Right atrium auricular region (tissue), 2 donors: Measurements from ENCODE around the gene PIK3CB. TPM values are rescaled to one million over a fixed set of nuclear protein-coding genes. Genes with fewer than 3 reads are reported as not detected.
"Not testable (repeated sequence)": the region's sequence is repeated elsewhere in the genome, so short reads cannot be mapped to it uniquely, and the experiment has no call there.

ENCODE experiments used
- DNase-seq: peaks from one replicate; pipeline ENCODE4 v3.0.0-alpha.2; 2019; ENCODE audit warnings: low spot score
- H3K27ac ChIP-seq, 2 donors: fragments of 200-600 bp; sonication (generic); 1 replicate in 1 of 2; 2 replicates in 1 of 2; pipeline ENCODE4 v1.5.1; 2016 to 2019
- H3K27me3 ChIP-seq, 2 donors: fragments of 200-600 bp; sonication (generic); one replicate each; pipeline versions ENCODE4 v1.5.1 to v1.6.0; 2017 to 2019
- H3K36me3 ChIP-seq: fragments of 200-600 bp; sonication (generic); one replicate; pipeline ENCODE4 v1.5.1; 2016
- H3K4me1 ChIP-seq, 2 donors: fragments of 200-600 bp; sonication (generic); one replicate each; pipeline versions ENCODE4 v1.5.1 to v1.6.0; 2017 to 2019
- H3K4me3 ChIP-seq, 2 donors: fragments of 200-600 bp; sonication (generic); 1 replicate in 1 of 2; 2 replicates in 1 of 2; pipeline ENCODE4 v1.5.1; 2017 to 2019; ENCODE audit warnings: mild to moderate bottlenecking in 1 of 2, moderate library complexity in 1 of 2
- H3K9me3 ChIP-seq, 2 donors: fragments of 200-600 bp; sonication (generic); one replicate each; pipeline ENCODE4 v1.5.1; 2019
- CTCF ChIP-seq, 2 donors: fragments of 200-600 bp; sonication (generic); IDR thresholded peaks; one replicate each; pipeline ENCODE4 v1.5.1; 2019; ENCODE audit warnings: antibody characterized with exemption in 2 of 2
- total RNA-seq, 2 donors: library from RNA; depleted of rRNA; stranded (reverse); fragments of >200 nt; gene quantifications; one replicate each; pipeline ENCODE4 v1.1.0, GENCODE V29; 2016

Gene PIK3CB
- total RNA-seq, 2 donors from 2014 or later = 27.7 to 35.0 TPM

DNA sequence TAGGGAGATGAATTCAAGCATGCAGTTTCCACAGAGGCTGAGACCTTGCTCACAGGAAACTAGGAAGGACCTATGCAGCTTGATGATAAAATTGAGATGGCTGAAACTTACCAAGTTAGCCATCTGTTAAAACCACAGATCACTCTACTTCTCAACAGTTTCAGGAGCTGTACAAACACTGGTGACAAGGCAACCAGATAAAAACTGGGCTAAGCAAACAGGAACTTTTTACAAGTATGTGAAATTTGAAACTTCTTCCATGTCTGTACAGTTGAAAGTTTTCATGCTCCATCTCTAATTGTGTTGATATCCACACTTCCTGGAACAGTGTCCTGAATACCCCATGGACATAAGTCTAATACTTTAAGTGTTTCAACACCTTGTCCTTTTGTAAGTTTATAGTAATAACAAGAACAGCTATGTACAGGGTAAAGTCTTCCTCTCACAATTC lies 147.9 kb downstream of the PIK3CB start:
- no peaks in the 10 kb centered on the region for H3K27me3 ChIP-seq
- no peaks in the 10 kb centered on the region for H3K36me3 ChIP-seq
- H3K4me1 ChIP-seq = no peaks in the 10 kb centered on the region
- DNase-seq = no peak
- no peak overlapping the region for H3K27ac ChIP-seq
- no peak for TF ChIP-seq CTCF (IDR thresholded peaks at IDR 0.05)
- H3K4me3 ChIP-seq = no peak overlapping the region
- H3K9me3 ChIP-seq = no peaks in the 10 kb centered on the region

- no peaks in the 10 kb centered on the region for H3K27me3 ChIP-seq
- no peak for DNase-seq
- H3K4me1 ChIP-seq = no peaks in the 10 kb centered on the region
- H3K27ac ChIP-seq = no peak overlapping the region
- H3K9me3 ChIP-seq = no peaks in the 10 kb centered on the region
- no peaks in the 10 kb centered on the region for H3K36me3 ChIP-seq
- H3K4me3 ChIP-seq = no peak overlapping the region
- no peak for TF ChIP-seq CTCF (IDR thresholded peaks at IDR 0.05)
Observed at GRCh38 chr3:138684396-138684795, 150.3 kb downstream of the PIK3CB start.

DNA sequence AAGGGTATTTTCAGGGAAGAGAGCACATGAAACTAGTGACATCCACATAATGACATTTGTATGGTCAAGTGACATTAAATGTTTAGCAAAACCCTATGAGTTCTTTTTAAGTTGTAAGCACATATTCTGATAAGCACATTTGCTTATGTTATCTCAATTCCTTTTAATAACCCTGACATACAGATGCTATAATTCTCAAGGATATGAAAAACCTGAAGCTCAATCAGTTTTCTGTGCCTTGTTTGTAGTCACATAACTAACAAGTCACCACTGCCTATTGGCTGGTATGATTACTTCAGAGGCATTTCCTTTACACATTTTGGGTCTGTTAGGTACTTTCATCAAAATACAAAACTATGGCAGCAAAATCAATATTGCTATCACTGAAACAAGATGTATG lies 152.1 kb downstream of the PIK3CB start:
- no peaks in the 10 kb centered on the region for H3K27me3 ChIP-seq
- no peak overlapping the region for H3K27ac ChIP-seq
- no peaks in the 10 kb centered on the region for H3K36me3 ChIP-seq
- no peak for TF ChIP-seq CTCF (IDR thresholded peaks at IDR 0.05)
- no peaks in the 10 kb centered on the region for H3K4me1 ChIP-seq
- no peak overlapping the region for H3K4me3 ChIP-seq
- H3K9me3 ChIP-seq = no peaks in the 10 kb centered on the region
- DNase-seq = no peak

- Histone ChIP-seq H3K4me3 (no peak overlapping the region), H3K9me3 (no peaks in the 10 kb centered on the region), H3K36me3 (no peaks in the 10 kb centered on the region), H3K4me1 (no peaks in the 10 kb centered on the region), H3K27me3 (no peaks in the 10 kb centered on the region), H3K27ac (no peak overlapping the region)
- no peak for DNase-seq
- TF ChIP-seq CTCF (IDR thresholded peaks at IDR 0.05) = no peak
Observed at GRCh38 chr3:138681463-138682220, 153.1 kb downstream of the PIK3CB start.

- not testable (repeated sequence) for H3K27ac ChIP-seq, H3K9me3 ChIP-seq, H3K27me3 ChIP-seq, H3K4me1 ChIP-seq, H3K36me3 ChIP-seq, H3K4me3 ChIP-seq, DNase-seq
Observed at GRCh38 chr3:138680974-138681373, 153.8 kb downstream of the PIK3CB start.

GRCh38 chr3:138678874-138679392 lies 155.8 kb downstream of the PIK3CB start:
- TF ChIP-seq CTCF (IDR thresholded peaks at IDR 0.05) = no peak
- H3K27ac ChIP-seq = no peak overlapping the region
- no peak for DNase-seq
- H3K9me3 ChIP-seq = peaks cover 4 to 11% of the 10 kb centered on the region in 2 donors
- H3K4me1 ChIP-seq = no peaks in the 10 kb centered on the region
- H3K4me3 ChIP-seq = no peak overlapping the region
- H3K27me3 ChIP-seq = no peaks in the 10 kb centered on the region
- peaks cover 4% of the 10 kb centered on the region for H3K36me3 ChIP-seq
